GM18519 (cell line): ENCODE results near the gene PAK5.

Source experiments
- ATAC-seq: cut with Tn5 transposase; IDR thresholded peaks from one replicate; pipeline ENCODE4 v1.9.1; 2021; ENCODE audit warnings: mild to moderate bottlenecking, moderate library complexity; ENCODE audit not compliant: unreplicated experiment, low FRiP score

PAK5 gene

GRCh38 chr20:9590189-9590588 is 248.7 kb downstream of the PAK5 start:
- no peak for ATAC-seq

DNA sequence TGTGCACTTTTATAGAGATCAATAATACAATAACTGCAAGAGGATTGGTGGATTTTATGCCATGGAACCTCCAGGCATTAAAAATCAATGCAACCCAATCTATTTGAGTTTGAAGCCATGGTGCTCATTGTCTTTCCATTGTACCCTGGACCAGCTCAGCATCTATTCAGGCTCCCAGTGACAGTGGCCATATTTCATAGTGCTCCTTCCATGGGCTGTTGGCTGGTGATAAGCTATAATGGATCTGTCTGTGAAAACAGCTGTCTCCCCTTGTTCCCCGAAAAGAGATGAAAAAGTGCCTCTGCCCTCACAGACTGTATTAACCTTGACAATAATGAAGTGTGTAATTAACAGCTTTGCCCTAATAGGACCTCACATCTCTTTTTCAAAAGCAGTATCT is 250.2 kb downstream of the PAK5 start:
- ATAC-seq = no peak

- ATAC-seq = no peak
These were observed 255.7 kb downstream of the PAK5 start for GRCh38 chr20:9583151-9583550.

GRCh38 chr20:9582137-9582536 is 256.7 kb downstream of the PAK5 start:
- no peak for ATAC-seq

GRCh38 chr20:9581509-9581908 is 257.4 kb downstream of the PAK5 start:
- ATAC-seq = no peak

DNA sequence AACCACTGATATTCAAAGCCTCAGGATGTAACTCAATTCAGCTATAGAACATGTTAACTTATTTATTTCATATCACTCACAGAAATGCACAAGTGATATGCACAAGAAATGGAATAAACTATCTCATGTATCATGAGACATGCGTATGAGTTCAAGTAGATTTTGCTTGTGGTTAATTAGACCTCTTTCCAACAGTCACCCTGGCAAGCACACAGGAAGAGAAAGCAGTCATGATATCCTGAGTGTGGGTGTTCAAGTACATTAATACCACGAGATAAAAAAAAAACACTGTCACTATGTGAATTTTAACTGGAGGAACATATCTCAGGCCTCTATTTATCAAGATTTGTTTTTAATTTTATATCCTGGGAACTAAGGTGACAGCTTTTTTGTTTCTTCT is 260.3 kb downstream of the PAK5 start:
- no peak for ATAC-seq

DNA sequence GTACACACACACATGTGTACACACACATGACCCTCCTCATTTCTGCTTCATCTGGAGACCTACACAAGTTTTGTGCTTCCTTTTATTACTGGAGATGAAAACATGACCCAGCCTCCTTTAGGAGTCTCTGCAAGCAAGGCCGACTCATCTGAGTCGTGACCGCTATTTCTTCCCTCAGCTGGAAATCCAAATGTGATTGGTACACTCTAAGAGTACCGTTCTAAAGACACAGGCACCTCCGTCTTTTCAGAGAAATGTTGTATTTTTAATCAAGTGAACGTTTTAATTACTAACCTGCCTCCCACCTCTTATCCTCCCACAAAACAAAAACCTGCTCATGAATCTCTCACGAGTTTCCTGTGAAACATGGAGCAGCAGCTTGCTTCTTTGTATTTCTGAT is 261.5 kb downstream of the PAK5 start:
- ATAC-seq = no peak

DNA sequence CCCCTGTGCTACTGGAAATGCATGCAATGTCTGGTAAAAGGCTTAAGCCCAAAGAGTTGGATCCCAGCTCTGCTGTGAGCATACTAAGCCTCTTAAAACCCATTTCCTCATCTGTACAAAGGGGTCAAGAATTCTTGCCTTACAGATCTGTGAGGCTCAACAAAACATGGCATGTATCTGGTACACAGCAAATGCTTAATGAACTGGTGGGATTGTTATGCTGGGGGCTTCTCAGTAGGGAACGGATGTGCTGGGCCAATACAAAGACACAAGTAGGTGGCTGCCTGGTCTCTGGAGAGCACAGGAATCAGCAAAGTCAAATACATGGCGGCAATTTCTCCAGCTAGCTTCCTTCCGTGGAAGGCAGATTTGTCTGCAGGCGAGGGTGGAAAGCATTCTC is 262.2 kb downstream of the PAK5 start:
- no peak for ATAC-seq

- no peak for ATAC-seq
These were observed 263.0 kb downstream of the PAK5 start for GRCh38 chr20:9575836-9576235.

GRCh38 chr20:9574776-9575175 is 264.1 kb downstream of the PAK5 start:
- no peak for ATAC-seq

DNA sequence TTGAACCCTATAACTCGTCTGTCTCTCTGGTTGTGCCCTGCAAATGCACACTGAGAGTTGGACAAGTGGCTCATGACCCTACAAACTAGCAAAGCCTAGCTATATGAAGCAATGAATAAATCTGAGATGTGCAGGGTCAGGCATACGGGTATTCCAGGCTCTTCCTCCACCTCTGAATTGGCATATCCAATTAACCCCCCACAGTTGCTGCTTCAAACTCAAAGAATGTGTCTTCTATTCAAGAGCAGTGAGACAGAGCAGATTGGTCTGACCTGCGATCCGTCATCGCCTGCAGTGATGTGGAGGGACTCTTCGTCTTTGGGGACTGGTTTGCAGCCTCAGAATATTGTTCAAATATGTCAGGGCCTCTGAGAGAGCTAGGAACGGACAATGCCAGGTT is 264.7 kb downstream of the PAK5 start:
- no peak for ATAC-seq

DNA sequence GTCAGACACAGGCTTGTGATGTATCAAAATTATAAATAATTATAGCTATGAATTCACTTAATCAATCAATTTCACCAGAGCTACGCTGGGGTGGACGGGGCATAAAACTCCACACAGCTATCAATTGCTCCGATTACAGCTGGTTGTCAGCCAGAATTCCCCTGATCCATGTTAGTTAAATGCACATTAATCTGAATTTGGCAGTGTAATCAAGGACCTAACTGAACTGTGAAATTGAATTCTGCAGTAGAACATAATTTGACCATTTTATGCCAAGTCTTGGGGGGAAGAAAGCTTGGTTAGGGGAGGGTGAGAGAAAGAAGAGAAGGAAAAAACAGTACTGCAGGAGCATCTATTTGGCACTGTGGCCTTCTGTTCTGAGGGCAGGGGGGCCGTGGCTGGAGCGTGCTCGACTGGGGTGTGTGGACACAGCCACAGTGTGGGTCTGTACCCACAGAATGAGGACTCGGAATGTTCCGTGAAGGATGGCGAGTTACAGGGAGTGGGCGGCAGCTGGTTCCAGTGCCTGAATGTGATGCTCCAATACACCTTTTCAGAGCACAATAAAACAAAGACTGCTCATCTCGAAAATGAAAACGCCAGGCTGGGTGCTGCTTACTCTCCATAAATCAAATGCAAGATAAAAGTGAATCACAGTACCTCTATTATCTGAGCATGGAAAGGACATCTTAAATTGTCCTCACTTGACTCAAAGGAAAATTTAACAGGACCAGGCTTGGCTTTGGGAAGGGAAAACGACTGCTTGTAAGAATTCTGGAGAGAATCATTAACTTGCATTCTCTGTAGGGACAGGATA is 265.3 kb downstream of the PAK5 start:
- ATAC-seq = no peak

- no peak for ATAC-seq
These were observed 266.2 kb downstream of the PAK5 start for GRCh38 chr20:9572670-9573069.

DNA sequence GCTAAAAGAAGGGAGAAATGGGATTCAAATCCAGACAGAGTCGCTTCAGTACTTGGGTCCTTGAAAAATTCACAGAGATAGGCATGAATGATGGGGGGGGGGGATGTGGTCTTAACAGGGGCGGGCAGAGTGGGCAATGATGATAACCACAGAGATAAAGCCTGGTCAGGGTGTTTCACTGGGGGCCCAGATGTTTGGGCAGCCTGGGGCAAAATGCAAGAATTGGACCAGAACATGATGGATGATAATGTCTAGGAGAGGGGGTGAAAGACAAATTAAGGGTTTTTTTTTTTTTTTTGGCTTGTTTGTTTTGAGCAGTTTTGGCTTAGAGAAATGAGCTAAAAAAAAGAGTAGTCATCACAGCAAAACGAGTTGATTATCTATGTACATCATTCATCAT is 267.1 kb downstream of the PAK5 start:
- no peak for ATAC-seq

- no peak for ATAC-seq
These were observed 268.3 kb downstream of the PAK5 start for GRCh38 chr20:9570612-9571011.

DNA sequence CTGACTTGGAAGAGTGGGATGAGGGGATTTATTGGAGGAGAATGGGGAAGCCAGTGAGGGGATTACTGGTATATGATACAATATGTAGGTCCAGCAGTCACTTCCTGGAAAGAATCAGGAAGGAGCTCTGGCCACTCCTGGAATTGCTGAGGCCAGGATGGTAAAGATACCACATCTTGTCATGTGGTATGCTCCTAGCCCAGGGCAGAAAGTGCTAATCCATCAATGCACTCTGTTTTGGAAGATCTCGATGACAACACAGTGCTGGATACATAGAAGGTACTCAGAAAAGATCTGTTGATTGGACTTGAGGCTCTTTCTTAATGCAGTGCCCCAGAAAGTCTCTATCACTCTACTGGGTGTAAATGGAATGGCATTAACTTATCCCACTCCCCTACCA is 271.9 kb downstream of the PAK5 start:
- ATAC-seq = no peak

GRCh38 chr20:9565910-9566550 is 272.8 kb downstream of the PAK5 start:
- no peak for ATAC-seq

- no peak for ATAC-seq
These were observed 281.5 kb downstream of the PAK5 start for GRCh38 chr20:9557411-9557810.

DNA sequence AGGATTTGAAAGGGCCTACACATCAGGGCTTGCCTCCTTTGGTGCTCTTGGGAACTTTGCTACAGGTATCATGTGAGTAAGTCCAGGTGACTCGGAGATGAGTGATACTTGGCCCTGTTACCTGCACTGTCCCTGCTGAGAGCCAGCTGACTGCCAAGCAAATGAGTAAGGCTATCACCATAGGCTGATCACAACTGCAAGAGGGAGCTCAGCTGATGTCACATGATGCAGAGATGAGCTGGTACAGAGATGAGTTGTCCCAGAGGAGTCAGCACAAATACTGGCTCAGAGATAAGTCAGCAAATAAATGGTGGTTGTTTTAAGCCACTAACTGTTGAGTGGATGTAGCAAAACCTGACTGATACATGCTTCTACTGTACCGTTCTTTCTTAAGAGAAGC is 283.1 kb downstream of the PAK5 start:
- no peak for ATAC-seq

DNA sequence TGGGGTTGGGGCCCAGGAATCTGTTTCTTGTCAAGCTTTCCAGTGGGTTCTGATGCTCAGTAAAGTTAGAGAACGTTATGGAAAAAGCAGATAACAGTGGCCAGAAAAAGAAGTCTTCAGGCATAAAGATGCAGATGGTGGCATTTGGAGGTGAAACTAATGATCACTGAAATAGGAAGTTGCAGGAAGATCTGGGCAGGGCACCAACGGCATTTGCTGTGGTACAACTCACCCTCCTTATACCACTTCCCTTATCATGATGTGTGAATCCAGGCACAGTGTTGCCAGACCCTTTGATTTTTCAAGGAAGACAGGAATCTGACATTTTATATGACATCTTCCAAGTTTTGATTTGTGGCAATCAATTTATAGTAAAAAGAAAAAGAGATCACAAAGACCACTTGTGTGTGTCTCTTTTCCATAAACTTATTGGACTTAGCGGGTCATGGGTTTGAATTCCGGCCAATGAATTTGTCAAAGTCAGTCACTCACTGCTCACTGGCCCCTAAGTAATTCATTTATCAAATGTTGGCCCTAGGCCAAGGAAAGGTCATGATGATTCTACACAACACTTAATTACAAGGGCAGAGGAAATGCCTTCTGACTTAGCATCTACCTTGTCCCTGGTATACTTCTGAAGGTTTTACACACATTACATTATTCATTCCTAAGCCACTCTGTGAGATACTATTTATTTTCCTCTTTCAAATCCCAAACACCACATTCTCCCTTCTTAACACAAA is 286.9 kb downstream of the PAK5 start:
- no peak for ATAC-seq

DNA sequence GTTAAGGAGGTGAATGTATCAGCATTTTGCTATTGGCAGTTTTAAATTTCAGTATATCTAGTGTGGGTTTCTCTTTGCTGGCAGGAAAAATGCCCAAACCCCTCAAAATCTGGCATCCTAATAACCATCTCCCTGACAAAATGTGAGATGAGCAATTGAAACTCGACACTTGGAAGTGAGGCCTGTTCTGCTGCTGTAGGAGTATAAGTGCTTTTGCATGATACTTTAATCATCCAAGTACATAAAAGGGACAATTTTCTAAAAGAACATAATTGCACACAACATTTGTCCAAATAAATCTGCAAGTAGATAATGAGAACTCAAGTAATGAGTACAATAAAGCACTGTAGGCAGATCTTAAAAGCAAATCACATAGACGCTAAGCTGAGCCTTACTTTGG is 288.0 kb downstream of the PAK5 start:
- no peak for ATAC-seq

GRCh38 chr20:9550283-9550682 is 288.6 kb downstream of the PAK5 start:
- no peak for ATAC-seq
